BE2C (cell line): ENCODE results near the gene IRAK2.

Experiments
- DNase-seq: peaks from one replicate; pipeline ENCODE4 v3.0.0-alpha.2; 2020
- H3K27me3 ChIP-seq: fragments of 250-450 bp; sonication (Bioruptor Pico); 2 replicates; pipeline ENCODE4 v1.5.1; 2020; ENCODE audit warnings: mild to moderate bottlenecking
- H3K36me3 ChIP-seq: fragments of 250-450 bp; sonication (Bioruptor Pico); 2 replicates; pipeline ENCODE4 v1.5.1; 2020; ENCODE audit warnings: mild to moderate bottlenecking
- H3K4me1 ChIP-seq: fragments of 250-450 bp; sonication (Bioruptor Pico); 2 replicates; pipeline ENCODE4 v1.5.1; 2020
- H3K4me3 ChIP-seq: 2 replicates; pipeline ENCODE4 v1.5.1; 2011; ENCODE audit warnings: low read depth, low read length
- H3K9me3 ChIP-seq: fragments of 250-450 bp; sonication (Bioruptor Pico); 2 replicates; pipeline ENCODE4 v1.5.1; 2020
- TF ChIP-seq, protein P1 (sequence below): IDR thresholded peaks from 2 replicates; pipeline ENCODE4 v1.5.1; 2012; ENCODE audit warnings: mild to moderate bottlenecking, low read depth, low read length

The IRAK2 gene

DNA sequence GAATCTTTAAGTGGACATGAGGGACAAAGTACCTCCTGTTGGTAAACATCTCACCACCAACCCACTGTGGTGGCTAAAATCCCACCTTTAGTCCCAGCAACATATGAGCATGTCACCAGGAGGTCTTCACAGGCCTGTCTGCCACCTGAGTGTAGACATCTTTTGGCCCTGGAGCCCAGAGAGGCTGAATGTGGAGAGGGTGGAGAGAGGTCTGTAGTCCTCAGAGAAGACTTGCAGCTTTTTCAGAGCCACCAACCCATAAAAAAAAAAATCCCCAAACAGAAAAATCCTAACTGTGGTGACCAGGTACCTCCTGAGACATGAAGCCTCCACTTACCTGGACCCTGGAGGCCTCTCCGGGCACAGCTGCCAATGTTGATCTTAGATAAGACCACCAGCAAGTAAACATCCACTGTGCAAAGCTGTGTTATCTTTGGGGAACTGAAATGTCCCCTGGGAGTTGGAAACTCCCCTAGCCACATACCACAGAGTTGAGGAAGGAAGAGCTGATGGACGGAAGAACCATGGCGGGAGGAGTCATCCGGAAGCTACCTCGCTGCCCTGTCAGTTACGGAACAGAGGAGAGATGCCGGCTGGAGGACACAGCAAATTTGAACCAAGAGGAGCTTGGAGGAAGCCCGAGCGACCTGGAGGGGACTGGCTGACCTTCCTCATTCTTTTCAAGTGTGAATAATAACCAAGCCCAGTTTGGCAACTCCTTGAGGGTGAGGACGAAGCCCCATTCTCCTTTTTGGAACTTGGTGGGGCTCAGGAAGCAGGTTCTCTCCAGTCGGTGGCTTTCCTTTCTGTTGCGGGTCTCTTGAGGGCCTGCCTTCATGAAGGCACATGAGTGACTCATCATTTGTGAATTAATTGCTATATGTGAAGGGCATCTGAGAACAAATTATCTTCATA is 128.0 kb downstream of the IRAK2 start, which contains the start of gene GHRL:
Gene GHRL, minus strand, starts transcription at position 443 of the 915 bp plus-strand sequence. CDS start 2,767 bp downstream, outside the sequence.
- Histone ChIP-seq H3K4me3 (no peak within 1 kb of the TSS), H3K9me3 (no peaks in the 10 kb centered on the region), H3K4me1 (no peaks in the 10 kb centered on the region), H3K27me3 (no peaks in the 10 kb centered on the region), H3K36me3 (no peaks in the 10 kb centered on the region)
- DNase-seq = no peak
- TF ChIP-seq, protein P1, sequence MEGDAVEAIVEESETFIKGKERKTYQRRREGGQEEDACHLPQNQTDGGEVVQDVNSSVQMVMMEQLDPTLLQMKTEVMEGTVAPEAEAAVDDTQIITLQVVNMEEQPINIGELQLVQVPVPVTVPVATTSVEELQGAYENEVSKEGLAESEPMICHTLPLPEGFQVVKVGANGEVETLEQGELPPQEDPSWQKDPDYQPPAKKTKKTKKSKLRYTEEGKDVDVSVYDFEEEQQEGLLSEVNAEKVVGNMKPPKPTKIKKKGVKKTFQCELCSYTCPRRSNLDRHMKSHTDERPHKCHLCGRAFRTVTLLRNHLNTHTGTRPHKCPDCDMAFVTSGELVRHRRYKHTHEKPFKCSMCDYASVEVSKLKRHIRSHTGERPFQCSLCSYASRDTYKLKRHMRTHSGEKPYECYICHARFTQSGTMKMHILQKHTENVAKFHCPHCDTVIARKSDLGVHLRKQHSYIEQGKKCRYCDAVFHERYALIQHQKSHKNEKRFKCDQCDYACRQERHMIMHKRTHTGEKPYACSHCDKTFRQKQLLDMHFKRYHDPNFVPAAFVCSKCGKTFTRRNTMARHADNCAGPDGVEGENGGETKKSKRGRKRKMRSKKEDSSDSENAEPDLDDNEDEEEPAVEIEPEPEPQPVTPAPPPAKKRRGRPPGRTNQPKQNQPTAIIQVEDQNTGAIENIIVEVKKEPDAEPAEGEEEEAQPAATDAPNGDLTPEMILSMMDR = no peak
